Loucy (cell line): ENCODE data around the gene PGRMC2.

Source experiments
- CTCF ChIP-seq: fragments of 200-600 bp; sonication (generic); conservative IDR thresholded peaks from 2 replicates; pipeline ENCODE4 v1.5.1; 2014; ENCODE audit warnings: mild to moderate bottlenecking, antibody characterized with exemption, low read length
- EZH2phosphoT487 ChIP-seq: fragments of 200-600 bp; IDR thresholded peaks from 2 replicates; pipeline ENCODE4 v1.6.1; 2018; ENCODE audit warnings: antibody characterized with exemption, mild to moderate bottlenecking, moderate library complexity, borderline replicate concordance

- TF ChIP-seq CTCF = no peak
- no peak for TF ChIP-seq EZH2phosphoT487
Measured at GRCh38 chr4:128291096-128291495, 3.5 kb upstream of the PGRMC2 start.
